ENCODE measurements around the gene COL8A1.

GRCh38 chr3:99764377-99764776, 126.0 kb downstream of the COL8A1 start:
- TF ChIP-seq CREB5 (CRISPR knock-in tag; IDR thresholded peaks at IDR 0.05; ENCODE audit: low read depth), result no peak
- TF ChIP-seq CSRNP3 (CRISPR knock-in tag; IDR thresholded peaks at IDR 0.05), result no peak
- no peak for TF ChIP-seq OSR1 (CRISPR knock-in tag; IDR thresholded peaks at IDR 0.05)
- no peak for TF ChIP-seq ZC3H10 (CRISPR knock-in tag; IDR thresholded peaks at IDR 0.05)
- TF ChIP-seq ARNTL (CRISPR knock-in tag; IDR thresholded peaks at IDR 0.05; ENCODE audit: borderline replicate concordance, low read depth), result no peak
- no peak for TF ChIP-seq RARB (CRISPR knock-in tag; IDR thresholded peaks at IDR 0.05)
- no peak for TF ChIP-seq POU6F1 (CRISPR knock-in tag; IDR thresholded peaks at IDR 0.05; ENCODE audit: borderline replicate concordance, low read depth)
- TF ChIP-seq ZNF565 (CRISPR knock-in tag; conservative IDR thresholded peaks at IDR 0.05; ENCODE audit: low read depth), result no peak
- TF ChIP-seq ZFP3 (CRISPR knock-in tag; IDR thresholded peaks at IDR 0.05), result no peak
- TF ChIP-seq PATZ1 (CRISPR knock-in tag; IDR thresholded peaks at IDR 0.05; ENCODE audit: borderline replicate concordance), result no peak
- TF ChIP-seq SNAI2 (CRISPR knock-in tag; IDR thresholded peaks at IDR 0.05), result no peak
- TF ChIP-seq PPARA (CRISPR knock-in tag; IDR thresholded peaks at IDR 0.05; ENCODE audit: borderline replicate concordance), result no peak
- TF ChIP-seq ZFP30 (CRISPR knock-in tag; IDR thresholded peaks at IDR 0.05), result no peak

All from SK-N-SH treated with all-trans-retinoic acid at 6 μM for 48 hours (cell line).